ENCODE measurements around the gene MRNIP.

DNA sequence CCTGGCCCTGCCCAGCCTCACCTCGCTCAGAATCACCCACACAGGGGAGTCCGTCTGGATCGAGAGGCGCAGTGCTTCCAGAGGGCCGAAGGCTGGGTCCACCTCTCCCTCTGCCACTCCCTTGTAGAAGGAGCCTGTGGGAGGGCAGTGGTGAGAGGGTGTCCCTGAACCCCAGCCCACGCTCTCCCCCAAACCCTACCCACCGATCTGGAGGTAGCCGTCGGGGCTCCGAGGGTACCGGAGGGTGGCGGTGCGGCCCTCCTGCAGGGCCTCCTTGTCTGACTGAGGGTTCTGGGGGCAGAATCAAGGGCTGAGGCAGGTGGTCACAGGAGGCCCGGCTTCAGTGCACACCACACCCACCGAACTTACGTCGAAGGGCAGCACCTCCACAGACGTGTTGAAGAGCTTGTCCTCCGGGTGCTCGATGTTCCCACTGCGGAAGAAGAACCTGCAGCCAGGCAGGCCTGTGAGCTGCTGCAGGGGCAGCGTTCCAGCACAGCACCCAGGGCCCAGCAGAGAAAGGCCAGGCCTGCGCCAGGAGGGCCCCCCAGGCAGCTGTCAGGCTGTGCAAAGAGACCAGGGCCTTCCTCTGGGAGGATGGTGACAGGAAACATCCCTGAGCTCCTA is 60.4 kb downstream of the MRNIP start:
- TF ChIP-seq POLR2A (IDR thresholded peaks at IDR 0.05), result no peak
- TF ChIP-seq CTCF (IDR thresholded peaks at IDR 0.05), result no peak

Data from body of pancreas (tissue), 4 donors.